Measurements from ENCODE around the gene SLC2A4. TPM values are rescaled to one million over a fixed set of nuclear protein-coding genes. Genes with fewer than 3 reads are reported as not detected.

The SLC2A4 gene
- total and polyA plus RNA-seq, 2 experiments from 2014 or later: 6.3 to 13.6 TPM

DNA sequence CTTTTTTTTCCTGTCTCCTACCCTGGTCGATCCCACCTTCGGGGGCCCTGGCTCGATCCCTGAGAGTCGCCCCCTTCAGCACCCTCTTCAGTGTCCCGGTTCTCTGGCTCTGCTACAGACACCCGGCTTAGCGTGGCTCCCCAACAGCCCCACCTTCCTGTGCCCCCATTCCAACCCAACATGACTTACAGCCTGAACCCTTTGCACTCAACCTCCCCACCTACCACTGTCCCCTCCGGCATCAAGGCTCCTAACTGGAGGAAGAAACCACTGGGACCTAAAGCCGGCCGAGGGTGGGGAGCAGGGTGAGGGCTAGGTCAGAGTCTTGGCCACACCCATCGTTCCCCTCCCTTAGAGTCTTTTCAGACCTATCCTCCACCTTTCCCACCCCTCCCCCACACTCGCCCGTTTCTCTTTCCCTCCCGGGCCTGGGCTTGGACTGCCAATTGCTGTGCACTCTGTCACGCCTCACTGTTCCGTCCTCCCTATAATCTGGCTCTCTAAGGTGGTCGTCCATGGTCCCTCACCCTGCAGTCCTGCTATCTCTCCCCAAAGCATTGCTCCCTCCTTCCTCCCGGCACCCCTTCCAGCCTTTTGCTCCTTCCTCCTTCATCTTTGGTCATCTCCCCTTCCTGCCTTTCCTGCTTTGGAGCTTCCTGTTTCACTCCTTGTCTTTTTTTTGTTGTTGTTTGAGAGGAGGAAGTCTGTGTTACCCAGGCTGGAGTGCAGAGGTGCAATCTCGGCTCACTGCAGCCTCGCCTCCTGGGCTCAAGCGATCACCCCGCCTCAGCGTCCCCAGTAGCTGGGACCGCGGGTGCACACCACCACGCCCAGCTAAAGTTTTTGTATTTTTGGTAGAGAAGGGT is 18.4 kb upstream of the SLC2A4 start:
- H3K4me3 ChIP-seq: peak overlapping the region; percentile 99
- Mint-ChIP-seq H3K4me3 (peak overlapping the region; percentile 91), H3K4me1 (peaks cover 35% of the 10 kb centered on the region), H3K36me3 (ENCODE audit: low read depth) (peaks cover 25% of the 10 kb centered on the region), H3K9me3 (no peaks in the 10 kb centered on the region; the same call in 2 of the 3 replicates), H3K27ac (peak overlapping the region; percentile 97), H3K27me3 (ENCODE audit: insufficient read depth, low read depth, poor library complexity) (peaks cover 27% of the 10 kb centered on the region)
- peaks cover 22% of the 10 kb centered on the region for H3F3A ChIP-seq (replicated peaks; ENCODE audit: low read depth)
- H3K27me3 ChIP-seq (ENCODE audit: insufficient read depth): no peaks in the 10 kb centered on the region
- H3K4me2 ChIP-seq: peak overlapping the region; percentile 100
- peak; percentile 97 for DNase-seq (ENCODE audit: low spot score)
- ATAC-seq: peak; percentile 56
- peaks cover 9% of the 10 kb centered on the region for H3K36me3 ChIP-seq (ENCODE audit: insufficient read depth)
- peaks cover 15% of the 10 kb centered on the region; the same call in 1 of the 2 replicates for H4K20me1 ChIP-seq (replicated peaks; ENCODE audit: insufficient read depth)
- H3K27ac ChIP-seq (ENCODE audit: low read depth): peak overlapping the region; percentile 99
- TF ChIP-seq POLR2AphosphoS5 (IDR thresholded peaks at IDR 0.05; ENCODE audit: low read depth) (peak; percentile 67), EZH2phosphoT487 (IDR thresholded peaks at IDR 0.05; ENCODE audit: unreplicated experiment) (no peak)
- peaks cover 13% of the 10 kb centered on the region for H3K4me1 ChIP-seq (ENCODE audit: insufficient read depth)
- no peaks in the 10 kb centered on the region for H3K9me2 ChIP-seq (ENCODE audit: insufficient read depth)
- H2AFZ ChIP-seq: peak overlapping the region; percentile 100
- H3K79me2 ChIP-seq (replicated peaks; ENCODE audit: insufficient read depth): peaks cover 27% of the 10 kb centered on the region

DNA sequence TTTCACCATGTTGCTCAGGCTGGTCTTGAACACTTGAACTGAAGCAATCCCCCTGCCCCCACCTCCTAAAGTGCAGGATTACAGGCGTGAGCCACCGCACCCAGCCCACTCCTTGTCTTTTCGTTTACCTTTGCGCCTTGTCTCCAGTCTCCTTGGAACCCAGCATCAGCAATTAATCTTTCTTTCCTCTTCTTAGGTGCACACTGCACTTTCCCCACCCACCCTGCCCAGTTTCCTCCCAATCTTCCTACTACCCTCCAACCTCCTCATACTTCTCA is 17.8 kb upstream of the SLC2A4 start:
- ATAC-seq (no peak), DNase-seq (ENCODE audit: low spot score) (peak; percentile 33)
- Histone ChIP-seq H3F3A (replicated peaks; ENCODE audit: low read depth) (peaks cover 22% of the 10 kb centered on the region), H3K9me2 (ENCODE audit: insufficient read depth) (no peaks in the 10 kb centered on the region), H3K4me3 (peak overlapping the region; percentile 99), H3K4me1 (ENCODE audit: insufficient read depth) (peaks cover 13% of the 10 kb centered on the region), H2AFZ (peak overlapping the region; percentile 100), H3K36me3 (ENCODE audit: insufficient read depth) (peaks cover 9% of the 10 kb centered on the region), H3K27ac (ENCODE audit: low read depth) (peak overlapping the region; percentile 99), H4K20me1 (replicated peaks; ENCODE audit: insufficient read depth) (peaks cover 15% of the 10 kb centered on the region; the same call in 1 of the 2 replicates), H3K27me3 (ENCODE audit: insufficient read depth) (no peaks in the 10 kb centered on the region), H3K79me2 (replicated peaks; ENCODE audit: insufficient read depth) (peaks cover 24% of the 10 kb centered on the region), H3K4me2 (peak overlapping the region; percentile 100)
- H3K9me3 Mint-ChIP-seq: no peaks in the 10 kb centered on the region; the same call in 2 of the 3 replicates
- peaks cover 27% of the 10 kb centered on the region for H3K27me3 Mint-ChIP-seq (ENCODE audit: insufficient read depth, low read depth, poor library complexity)
- peak overlapping the region; percentile 97 for H3K27ac Mint-ChIP-seq
- H3K4me3 Mint-ChIP-seq: peak overlapping the region; percentile 91
- peaks cover 19% of the 10 kb centered on the region for H3K36me3 Mint-ChIP-seq (ENCODE audit: low read depth)
- H3K4me1 Mint-ChIP-seq: peaks cover 35% of the 10 kb centered on the region
- TF ChIP-seq JUNB (IDR thresholded peaks at IDR 0.05; ENCODE audit: unreplicated experiment) (no peak), POLR2AphosphoS5 (IDR thresholded peaks at IDR 0.05; ENCODE audit: low read depth) (no peak), STAT1 (IDR thresholded peaks at IDR 0.05; ENCODE audit: unreplicated experiment) (no peak), EZH2 (IDR thresholded peaks at IDR 0.05; ENCODE audit: low read depth, unreplicated experiment) (no peak), EZH2phosphoT487 (IDR thresholded peaks at IDR 0.05; ENCODE audit: unreplicated experiment) (no peak), ZNF114 (CRISPR knock-in tag; IDR thresholded peaks at IDR 0.05) (no peak), ZNF331 (CRISPR knock-in tag; IDR thresholded peaks at IDR 0.05; ENCODE audit: low read depth) (no peak)
- TF ChIP-seq, protein P1, sequence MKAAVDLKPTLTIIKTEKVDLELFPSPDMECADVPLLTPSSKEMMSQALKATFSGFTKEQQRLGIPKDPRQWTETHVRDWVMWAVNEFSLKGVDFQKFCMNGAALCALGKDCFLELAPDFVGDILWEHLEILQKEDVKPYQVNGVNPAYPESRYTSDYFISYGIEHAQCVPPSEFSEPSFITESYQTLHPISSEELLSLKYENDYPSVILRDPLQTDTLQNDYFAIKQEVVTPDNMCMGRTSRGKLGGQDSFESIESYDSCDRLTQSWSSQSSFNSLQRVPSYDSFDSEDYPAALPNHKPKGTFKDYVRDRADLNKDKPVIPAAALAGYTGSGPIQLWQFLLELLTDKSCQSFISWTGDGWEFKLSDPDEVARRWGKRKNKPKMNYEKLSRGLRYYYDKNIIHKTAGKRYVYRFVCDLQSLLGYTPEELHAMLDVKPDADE (IDR thresholded peaks at IDR 0.05): no peak
- TF ChIP-seq, protein P2, sequence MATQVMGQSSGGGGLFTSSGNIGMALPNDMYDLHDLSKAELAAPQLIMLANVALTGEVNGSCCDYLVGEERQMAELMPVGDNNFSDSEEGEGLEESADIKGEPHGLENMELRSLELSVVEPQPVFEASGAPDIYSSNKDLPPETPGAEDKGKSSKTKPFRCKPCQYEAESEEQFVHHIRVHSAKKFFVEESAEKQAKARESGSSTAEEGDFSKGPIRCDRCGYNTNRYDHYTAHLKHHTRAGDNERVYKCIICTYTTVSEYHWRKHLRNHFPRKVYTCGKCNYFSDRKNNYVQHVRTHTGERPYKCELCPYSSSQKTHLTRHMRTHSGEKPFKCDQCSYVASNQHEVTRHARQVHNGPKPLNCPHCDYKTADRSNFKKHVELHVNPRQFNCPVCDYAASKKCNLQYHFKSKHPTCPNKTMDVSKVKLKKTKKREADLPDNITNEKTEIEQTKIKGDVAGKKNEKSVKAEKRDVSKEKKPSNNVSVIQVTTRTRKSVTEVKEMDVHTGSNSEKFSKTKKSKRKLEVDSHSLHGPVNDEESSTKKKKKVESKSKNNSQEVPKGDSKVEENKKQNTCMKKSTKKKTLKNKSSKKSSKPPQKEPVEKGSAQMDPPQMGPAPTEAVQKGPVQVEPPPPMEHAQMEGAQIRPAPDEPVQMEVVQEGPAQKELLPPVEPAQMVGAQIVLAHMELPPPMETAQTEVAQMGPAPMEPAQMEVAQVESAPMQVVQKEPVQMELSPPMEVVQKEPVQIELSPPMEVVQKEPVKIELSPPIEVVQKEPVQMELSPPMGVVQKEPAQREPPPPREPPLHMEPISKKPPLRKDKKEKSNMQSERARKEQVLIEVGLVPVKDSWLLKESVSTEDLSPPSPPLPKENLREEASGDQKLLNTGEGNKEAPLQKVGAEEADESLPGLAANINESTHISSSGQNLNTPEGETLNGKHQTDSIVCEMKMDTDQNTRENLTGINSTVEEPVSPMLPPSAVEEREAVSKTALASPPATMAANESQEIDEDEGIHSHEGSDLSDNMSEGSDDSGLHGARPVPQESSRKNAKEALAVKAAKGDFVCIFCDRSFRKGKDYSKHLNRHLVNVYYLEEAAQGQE (IDR thresholded peaks at IDR 0.05; ENCODE audit: unreplicated experiment): no peak
- TF ChIP-seq, protein P3, sequence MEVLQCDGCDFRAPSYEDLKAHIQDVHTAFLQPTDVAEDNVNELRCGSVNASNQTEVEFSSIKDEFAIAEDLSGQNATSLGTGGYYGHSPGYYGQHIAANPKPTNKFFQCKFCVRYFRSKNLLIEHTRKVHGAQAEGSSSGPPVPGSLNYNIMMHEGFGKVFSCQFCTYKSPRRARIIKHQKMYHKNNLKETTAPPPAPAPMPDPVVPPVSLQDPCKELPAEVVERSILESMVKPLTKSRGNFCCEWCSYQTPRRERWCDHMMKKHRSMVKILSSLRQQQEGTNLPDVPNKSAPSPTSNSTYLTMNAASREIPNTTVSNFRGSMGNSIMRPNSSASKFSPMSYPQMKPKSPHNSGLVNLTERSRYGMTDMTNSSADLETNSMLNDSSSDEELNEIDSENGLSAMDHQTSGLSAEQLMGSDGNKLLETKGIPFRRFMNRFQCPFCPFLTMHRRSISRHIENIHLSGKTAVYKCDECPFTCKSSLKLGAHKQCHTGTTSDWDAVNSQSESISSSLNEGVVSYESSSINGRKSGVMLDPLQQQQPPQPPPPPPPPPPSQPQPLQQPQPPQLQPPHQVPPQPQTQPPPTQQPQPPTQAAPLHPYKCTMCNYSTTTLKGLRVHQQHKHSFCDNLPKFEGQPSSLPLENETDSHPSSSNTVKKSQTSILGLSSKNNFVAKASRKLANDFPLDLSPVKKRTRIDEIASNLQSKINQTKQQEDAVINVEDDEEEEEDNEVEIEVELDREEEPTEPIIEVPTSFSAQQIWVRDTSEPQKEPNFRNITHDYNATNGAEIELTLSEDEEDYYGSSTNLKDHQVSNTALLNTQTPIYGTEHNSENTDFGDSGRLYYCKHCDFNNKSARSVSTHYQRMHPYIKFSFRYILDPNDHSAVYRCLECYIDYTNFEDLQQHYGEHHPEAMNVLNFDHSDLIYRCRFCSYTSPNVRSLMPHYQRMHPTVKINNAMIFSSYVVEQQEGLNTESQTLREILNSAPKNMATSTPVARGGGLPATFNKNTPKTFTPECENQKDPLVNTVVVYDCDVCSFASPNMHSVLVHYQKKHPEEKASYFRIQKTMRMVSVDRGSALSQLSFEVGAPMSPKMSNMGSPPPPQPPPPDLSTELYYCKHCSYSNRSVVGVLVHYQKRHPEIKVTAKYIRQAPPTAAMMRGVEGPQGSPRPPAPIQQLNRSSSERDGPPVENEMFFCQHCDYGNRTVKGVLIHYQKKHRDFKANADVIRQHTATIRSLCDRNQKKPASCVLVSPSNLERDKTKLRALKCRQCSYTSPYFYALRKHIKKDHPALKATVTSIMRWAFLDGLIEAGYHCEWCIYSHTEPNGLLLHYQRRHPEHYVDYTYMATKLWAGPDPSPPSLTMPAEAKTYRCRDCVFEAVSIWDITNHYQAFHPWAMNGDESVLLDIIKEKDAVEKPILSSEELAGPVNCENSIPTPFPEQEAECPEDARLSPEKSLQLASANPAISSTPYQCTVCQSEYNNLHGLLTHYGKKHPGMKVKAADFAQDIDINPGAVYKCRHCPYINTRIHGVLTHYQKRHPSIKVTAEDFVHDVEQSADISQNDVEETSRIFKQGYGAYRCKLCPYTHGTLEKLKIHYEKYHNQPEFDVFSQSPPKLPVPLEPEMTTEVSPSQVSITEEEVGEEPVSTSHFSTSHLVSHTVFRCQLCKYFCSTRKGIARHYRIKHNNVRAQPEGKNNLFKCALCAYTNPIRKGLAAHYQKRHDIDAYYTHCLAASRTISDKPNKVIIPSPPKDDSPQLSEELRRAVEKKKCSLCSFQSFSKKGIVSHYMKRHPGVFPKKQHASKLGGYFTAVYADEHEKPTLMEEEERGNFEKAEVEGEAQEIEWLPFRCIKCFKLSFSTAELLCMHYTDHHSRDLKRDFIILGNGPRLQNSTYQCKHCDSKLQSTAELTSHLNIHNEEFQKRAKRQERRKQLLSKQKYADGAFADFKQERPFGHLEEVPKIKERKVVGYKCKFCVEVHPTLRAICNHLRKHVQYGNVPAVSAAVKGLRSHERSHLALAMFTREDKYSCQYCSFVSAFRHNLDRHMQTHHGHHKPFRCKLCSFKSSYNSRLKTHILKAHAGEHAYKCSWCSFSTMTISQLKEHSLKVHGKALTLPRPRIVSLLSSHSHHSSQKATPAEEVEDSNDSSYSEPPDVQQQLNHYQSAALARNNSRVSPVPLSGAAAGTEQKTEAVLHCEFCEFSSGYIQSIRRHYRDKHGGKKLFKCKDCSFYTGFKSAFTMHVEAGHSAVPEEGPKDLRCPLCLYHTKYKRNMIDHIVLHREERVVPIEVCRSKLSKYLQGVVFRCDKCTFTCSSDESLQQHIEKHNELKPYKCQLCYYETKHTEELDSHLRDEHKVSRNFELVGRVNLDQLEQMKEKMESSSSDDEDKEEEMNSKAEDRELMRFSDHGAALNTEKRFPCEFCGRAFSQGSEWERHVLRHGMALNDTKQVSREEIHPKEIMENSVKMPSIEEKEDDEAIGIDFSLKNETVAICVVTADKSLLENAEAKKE (CRISPR knock-in tag; IDR thresholded peaks at IDR 0.05): no peak

Measured in GM23338 (cell line).